ENCODE data around the gene FOLR2.
"Not testable (repeated sequence)": the region's sequence is repeated elsewhere in the genome, so short reads cannot be mapped to it uniquely, and the experiment has no call there.

Gene FOLR2

DNA sequence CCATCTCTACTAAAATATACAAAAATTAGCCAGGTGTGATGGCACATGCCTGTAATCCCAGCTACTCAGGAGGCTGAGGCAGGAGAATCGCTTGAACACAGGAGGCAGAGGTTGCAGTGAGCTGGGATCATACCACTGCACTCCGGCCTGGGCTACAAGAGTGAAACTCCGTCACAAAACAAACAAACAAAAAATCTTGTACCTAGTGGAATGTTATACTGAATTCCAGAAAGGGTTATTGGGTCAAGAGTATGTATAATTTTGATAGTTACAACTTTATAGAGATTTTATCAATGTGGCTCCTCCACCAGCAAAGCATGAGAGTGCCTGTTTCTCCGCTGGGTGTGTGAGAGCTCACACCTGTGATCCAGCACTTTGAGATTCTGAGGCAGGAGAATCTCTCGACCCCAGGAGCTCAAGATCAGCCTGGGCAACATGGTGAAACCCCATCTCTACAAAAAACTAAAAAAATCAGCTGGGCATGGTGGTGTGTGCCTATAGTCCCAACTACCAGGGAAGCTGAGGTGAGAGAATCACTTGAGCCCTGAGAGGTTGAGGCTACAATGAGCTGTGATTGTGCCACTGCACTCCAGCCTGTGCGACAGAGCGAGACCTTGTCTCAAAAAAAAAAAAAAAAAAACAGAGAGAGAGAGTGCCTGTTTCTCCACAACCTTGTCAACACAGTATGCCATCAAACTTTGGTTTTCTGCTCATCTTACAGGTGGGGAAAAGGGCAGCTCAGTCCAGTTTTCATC lies 37.4 kb upstream of the FOLR2 start:
- ChIA-PET CTCF (interaction anchor here (0.8 to 10.0 kb wide), 7 partner anchors 10 to 202 kb away, joined by 3 to 231 read pairs (median 6); no protein-coding TSS in a partner anchor), POLR2A (no interaction called here)
- no peak for DNase-seq (ENCODE audit: low read depth, low spot score)

DNA sequence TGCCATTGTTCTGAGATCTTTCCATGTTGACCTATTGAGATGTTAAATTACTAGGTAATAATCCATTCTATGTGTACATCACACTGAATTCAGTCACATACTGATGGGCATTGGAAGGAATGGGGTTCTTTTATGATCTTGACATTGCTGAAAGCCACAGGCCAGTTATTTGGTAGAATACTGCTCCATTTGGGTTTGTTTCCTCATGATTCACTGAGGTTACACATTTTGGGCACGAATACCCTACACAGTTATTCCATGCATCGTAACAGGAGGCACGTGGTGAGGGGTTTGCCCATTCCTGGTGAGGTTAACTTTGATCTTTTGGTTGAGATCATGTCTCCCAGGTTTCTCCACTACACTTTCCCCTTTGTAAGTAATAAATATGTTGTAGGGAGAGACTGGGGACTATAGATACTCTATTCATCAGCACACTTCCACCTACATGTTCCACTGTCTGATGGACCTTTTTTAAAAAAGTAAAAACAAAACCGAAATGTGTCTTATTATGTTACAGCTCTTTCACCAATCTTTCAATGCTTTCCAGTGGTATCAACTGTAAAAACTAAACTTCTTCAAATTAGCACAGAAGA lies 36.7 kb upstream of the FOLR2 start:
- no peak overlapping the region for H3K4me3 ChIP-seq (ENCODE audit: low read depth, low read length)
- POLR2A ChIA-PET, result no interaction called here
- no peak for DNase-seq (ENCODE audit: low read depth, low spot score)
- TF ChIP-seq, protein P1, sequence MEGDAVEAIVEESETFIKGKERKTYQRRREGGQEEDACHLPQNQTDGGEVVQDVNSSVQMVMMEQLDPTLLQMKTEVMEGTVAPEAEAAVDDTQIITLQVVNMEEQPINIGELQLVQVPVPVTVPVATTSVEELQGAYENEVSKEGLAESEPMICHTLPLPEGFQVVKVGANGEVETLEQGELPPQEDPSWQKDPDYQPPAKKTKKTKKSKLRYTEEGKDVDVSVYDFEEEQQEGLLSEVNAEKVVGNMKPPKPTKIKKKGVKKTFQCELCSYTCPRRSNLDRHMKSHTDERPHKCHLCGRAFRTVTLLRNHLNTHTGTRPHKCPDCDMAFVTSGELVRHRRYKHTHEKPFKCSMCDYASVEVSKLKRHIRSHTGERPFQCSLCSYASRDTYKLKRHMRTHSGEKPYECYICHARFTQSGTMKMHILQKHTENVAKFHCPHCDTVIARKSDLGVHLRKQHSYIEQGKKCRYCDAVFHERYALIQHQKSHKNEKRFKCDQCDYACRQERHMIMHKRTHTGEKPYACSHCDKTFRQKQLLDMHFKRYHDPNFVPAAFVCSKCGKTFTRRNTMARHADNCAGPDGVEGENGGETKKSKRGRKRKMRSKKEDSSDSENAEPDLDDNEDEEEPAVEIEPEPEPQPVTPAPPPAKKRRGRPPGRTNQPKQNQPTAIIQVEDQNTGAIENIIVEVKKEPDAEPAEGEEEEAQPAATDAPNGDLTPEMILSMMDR (IDR thresholded peaks at IDR 0.05; ENCODE audit: insufficient read depth, low read length, missing control alignments), result no peak
- CTCF ChIA-PET, result interaction anchor here (0.8 to 10.0 kb wide), 7 partner anchors 12 to 203 kb away, joined by 3 to 231 read pairs (median 6); no protein-coding TSS in a partner anchor

More for the DNA sequence above, 37.4 kb upstream of the FOLR2 start:
- TF ChIP-seq, protein P1 (IDR thresholded peaks at IDR 0.05; ENCODE audit: insufficient read depth, low read length, missing control alignments), result no peak
- H3K4me3 ChIP-seq (ENCODE audit: low read depth, low read length), result no peak overlapping the region

DNA sequence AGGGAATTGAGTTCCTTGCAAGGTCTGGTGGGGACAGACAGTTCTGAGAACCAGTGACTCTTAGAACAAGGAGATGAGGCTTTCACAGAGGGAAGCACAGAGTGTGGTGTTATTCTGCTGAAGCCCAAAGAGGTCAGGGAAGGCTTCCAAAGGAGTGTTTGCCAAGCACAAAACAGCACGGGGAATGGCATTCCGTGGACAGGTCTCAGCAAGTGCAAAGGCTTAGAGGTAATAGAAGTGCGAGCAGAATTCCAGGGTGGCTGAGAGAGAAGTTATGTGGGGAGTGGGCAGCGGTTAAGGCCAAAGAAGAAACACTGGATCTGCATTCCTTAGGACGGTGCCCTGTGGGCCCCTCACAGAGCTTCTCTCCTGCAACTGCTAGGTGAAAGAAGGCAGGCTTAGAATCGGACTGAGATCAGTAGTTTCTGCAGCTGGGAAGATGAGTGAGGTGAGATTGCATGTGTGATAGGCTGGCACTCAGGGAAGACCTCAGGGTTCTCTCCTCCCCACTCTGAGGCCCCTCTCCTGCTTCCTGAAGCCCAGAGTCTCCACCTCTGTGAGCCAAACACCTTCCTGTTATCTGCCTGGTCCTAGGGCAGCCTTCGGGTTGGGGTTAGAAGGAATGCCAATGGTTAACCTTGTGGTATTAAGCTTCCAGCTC lies 35.6 kb upstream of the FOLR2 start:
- POLR2A ChIA-PET; DNase-seq (ENCODE audit: low read depth, low spot score); H3K4me3 ChIP-seq (ENCODE audit: low read depth, low read length): not testable (repeated sequence)
- CTCF ChIA-PET, result interaction anchor here (0.8 to 10.0 kb wide), 6 partner anchors 13 to 167 kb away, joined by 3 to 231 read pairs (median 5); no protein-coding TSS in a partner anchor

DNA sequence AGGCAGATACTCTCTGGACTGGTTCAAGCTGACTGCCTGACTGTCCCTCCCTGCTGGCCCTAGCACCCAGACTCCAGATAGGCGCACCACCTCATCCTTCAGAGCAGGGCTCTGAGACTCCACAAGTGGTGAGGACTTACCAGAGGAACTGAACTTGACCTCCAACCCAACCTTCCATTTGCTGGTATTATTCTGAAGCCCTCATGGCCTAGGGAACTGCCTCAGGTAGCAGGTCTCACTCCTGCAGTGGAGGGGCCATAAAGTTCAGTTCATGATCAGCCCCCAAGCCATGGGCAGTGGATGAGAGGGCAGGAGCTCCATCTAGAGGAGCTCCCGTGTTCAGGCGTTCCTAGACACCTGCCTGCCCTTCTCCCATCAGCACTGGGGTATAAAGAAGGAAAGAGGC lies 35.0 kb upstream of the FOLR2 start:
- H3K4me3 ChIP-seq (ENCODE audit: low read depth, low read length); DNase-seq (ENCODE audit: low read depth, low spot score); POLR2A ChIA-PET: not testable (repeated sequence)
- CTCF ChIA-PET, result interaction anchor here (0.5 to 10.0 kb wide), 12 partner anchors 9 to 249 kb away, joined by 3 to 231 read pairs (median 13); no protein-coding TSS in a partner anchor
- TF ChIP-seq, protein P1 (IDR thresholded peaks at IDR 0.05; ENCODE audit: insufficient read depth, low read length, missing control alignments), result peak; percentile 38

DNA sequence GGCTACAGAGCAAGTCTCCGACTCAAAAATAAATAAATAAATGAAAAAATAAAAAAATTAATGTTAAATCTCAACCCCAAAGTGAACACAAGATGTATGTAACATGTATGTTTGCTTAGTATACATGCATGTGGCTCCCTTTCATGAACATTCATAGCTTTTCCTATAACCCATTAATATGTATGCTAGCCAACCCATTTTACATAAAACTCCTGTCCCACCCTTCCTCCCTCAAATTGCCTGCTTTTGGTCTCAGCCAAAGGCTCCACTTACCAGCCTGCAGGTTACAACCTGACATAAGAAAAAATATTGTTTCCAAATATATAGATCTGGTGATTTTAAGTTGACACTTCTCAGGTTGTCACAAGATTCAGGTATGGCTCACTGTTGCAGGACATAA lies 28.3 kb upstream of the FOLR2 start:
- no peak overlapping the region for H3K4me3 ChIP-seq (ENCODE audit: low read depth, low read length)
- POLR2A ChIA-PET, result no interaction called here
- CTCF ChIA-PET, result interaction anchor here (0.8 to 2.3 kb wide), 3 partner anchors 35 to 243 kb away, joined by 3 to 15 read pairs (median 3); no protein-coding TSS in a partner anchor
- TF ChIP-seq, protein P1 (IDR thresholded peaks at IDR 0.05; ENCODE audit: insufficient read depth, low read length, missing control alignments), result no peak
- no peak for DNase-seq (ENCODE audit: low read depth, low spot score)

DNA sequence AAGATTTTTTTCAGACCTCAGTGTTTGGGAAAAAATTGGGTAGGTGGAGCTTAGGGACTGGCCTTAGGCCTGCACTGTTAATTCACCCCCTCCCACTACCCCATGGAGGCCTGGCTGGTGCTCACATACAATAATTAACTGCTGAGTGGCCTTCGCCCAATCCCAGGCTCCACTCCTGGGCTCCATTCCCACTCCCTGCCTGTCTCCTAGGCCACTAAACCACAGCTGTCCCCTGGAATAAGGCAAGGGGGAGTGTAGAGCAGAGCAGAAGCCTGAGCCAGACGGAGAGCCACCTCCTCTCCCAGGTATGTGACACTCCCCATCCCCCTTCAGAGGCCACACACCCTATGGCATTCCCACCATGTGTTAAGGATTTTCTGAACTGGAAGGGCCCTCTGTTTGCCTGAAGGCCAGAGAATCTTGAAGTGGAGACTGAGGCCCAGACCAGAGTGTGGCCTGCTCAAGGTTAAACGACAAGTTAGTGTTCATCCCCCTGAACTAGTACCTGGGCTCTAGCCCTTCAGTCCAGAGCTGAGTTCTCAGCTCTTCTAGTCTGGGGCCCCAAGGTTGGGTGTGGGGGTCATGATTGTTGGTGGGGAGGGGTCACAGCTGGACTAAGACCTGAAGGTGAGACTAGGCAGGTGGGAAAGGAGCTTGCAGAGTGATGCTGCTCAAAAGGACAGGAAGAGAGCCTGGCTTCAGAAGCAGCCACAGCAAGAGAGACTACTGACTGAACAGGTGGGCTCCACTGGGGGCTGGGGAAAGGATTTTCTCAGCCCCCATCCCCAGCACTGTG lies 26.9 kb upstream of the FOLR2 start:
- H3K4me3 ChIP-seq (ENCODE audit: low read depth, low read length), result no peak overlapping the region
- POLR2A ChIA-PET, result no interaction called here
- CTCF ChIA-PET, result interaction anchor here (1.0 to 2.3 kb wide), 6 partner anchors 8 to 165 kb away, joined by 3 to 15 read pairs (median 4); no protein-coding TSS in a partner anchor
- TF ChIP-seq, protein P1 (IDR thresholded peaks at IDR 0.05; ENCODE audit: insufficient read depth, low read length, missing control alignments), result no peak
- DNase-seq (ENCODE audit: low read depth, low spot score), result no peak
